Measurements from ENCODE around the gene PDE4B.
"Not testable (repeated sequence)": the region's sequence is repeated elsewhere in the genome, so short reads cannot be mapped to it uniquely, and the experiment has no call there.

The PDE4B gene

DNA sequence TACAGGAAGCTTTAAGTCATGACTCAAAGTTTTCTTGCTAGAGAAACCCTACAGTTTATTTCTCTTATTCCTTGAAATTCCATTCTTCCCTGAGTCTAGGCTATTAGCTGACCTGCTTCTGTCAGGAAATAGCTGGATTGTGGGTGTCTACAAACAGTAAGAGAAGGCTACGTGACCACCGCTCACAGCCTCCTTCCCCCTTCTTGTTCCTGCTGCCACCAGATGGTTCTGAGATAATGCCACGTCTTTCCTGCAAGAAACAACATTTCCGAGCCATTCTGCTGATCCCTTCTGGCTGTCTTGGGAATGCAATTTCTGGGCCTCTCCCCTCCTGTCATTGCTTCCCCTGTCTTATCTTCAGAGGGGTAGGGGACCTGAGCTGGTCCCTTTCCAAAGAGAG lies 612.4 kb downstream of the PDE4B start:
- DNase-seq: no peak

DNA sequence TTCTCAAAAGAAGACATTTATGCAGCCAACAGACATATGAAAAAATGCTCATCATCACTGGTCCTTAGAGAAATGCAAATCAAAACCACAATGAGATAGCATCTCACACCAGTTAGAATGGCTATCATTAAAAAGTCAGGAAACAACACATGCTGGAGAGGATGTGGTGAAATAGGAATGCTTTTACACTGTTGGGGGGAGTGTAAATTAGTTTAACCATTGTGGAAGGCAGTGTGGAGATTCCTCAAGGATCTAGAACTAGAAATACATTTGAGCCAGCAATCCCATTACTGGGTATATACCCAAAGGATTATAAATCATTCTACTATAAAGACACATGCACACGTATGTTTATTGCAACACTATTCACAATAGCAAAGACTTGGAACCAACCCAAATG lies 618.8 kb downstream of the PDE4B start:
- DNase-seq: not testable (repeated sequence)

DNA sequence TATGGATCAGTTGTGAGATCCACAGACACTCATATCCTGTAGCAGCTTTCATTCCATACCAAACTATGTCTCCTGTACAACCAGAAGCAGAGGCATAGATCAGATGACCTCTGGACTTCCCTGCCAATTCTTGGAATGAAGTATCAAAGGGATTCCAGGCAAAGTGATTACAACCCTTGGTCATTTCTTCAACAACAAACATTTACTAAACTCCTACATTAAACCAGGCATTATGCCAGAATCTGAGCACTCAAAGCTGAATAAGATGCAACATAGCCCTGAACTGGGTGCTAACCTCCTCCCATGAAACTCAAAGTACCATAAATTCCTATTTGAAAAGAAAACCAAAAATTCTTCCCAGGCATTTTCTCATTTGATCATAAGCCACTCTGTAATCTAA lies 620.0 kb downstream of the PDE4B start:
- DNase-seq: no peak

DNA sequence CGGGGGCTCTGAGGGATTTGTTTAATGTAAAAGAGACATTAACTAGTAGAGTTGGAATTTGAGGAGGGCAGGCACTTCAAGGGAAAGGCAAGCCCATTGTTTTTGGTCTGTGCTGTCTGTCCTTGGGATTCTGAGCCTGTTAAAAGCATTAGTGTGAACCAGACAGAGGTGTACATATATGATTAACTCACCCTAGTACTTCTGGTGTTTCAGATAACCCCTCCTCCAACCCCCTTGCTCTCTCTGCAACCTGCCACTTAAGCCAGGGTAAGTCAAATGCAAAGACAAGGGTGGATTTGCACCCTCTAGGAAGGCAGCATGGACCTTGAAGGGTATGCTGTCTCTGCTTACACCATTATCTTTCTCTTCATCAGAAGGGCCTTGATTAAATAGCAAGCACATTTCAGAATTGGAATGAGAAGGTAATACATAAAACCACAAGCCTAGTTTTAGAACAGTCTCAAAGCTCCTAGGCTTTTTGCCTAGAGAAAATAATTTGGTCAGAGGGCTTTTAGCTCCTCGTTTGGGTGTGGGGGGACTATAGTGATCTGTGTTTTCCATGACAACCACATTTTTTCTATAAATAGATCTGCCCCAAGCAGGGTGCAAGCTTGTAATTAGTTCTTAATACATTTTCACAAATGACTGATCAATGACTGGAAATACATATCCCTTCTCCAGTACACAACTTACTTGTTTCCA lies 620.6 kb downstream of the PDE4B start:
- no peak for DNase-seq

DNA sequence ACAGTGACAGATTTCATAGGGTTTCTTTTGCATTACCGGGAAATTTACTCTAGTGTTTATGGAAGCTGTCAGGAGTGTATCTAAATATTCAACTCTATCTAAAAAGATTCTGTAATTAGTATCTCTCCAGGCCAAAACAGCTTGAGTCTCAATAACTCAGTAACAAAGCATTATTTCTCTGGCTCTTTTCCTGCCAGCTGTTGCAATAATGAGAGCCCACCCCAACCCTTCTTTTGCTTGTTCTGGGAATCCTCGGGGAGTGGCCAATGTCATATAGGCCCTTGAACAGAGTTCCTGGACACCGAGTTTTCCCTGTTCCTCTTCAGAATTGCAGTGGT lies 621.1 kb downstream of the PDE4B start:
- no peak for DNase-seq

DNA sequence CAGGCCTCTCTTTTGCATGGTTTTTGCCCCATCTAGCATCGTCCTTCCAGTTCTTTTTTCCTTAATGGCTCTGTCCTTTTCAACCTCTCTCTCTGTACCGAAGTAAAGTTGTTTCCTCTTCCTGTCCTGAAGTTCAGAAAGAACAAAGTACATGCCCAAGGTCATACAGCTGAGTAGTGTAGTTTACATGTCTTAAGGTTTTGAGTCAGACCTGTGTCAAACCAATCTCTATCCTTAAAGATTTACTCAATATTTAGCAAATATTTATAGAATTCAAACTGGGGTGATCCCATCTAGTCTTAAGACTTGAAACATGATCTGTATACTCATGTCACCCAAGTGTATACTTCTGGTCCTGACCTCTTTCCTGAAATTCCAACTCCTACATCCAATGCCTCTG lies 622.6 kb downstream of the PDE4B start:
- no peak for DNase-seq

DNA sequence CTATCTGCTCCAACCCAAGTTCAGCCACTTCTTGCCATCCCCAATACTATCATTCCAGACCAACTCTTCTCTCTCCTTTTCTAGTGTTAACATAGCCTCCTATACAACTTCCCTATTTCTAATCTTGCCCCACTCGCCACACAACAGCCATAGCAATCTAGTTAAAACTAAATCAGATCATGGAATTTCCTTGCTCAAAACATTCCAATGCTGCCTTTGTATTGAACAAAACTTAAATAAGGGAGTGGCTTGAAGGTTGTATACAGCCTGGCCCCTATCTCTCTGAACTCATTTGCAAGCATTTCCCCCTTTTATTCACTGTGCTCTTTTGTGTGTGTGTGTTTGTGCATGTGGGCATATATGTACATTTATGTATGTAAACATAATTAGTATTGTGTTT lies 623.2 kb downstream of the PDE4B start:
- no peak for DNase-seq

DNA sequence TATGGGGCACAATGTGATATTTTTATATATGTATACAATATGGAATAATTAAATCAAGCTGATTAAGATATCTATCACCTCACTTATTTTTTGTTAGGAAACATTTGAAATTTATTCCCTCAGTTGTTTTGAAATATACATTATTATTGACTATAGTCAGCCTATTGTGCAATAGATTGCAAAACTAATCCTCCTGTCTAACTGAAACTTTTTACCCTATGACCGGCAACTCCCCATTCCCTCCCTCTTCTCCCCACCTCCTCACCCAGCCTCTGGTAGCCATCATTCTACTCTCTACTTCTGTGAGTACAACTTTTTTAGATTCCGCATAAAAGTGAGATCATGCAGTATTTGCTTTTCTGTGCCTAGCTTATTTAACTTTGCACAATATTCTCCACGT lies 623.6 kb downstream of the PDE4B start:
- DNase-seq: no peak

DNA sequence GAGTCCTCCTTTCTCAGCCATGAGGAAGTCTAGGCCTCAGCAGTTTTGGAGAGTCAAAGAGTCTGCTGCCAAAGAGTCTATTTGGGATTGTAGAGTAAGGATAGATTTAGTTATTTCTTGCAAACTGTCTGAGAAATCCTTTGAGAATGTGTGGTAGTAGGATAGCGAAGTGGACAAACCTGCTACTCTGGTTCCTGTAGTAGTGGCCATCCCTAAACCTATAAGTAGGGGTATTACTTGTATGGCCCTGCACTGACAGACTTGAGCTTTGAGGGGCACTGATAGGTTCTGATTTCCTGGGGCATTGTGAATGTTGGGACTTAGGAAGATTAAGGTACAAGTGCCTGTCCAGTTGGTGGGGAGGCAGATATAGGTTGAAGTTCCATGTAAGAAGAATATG lies 625.3 kb downstream of the PDE4B start:
- no peak for DNase-seq

DNA sequence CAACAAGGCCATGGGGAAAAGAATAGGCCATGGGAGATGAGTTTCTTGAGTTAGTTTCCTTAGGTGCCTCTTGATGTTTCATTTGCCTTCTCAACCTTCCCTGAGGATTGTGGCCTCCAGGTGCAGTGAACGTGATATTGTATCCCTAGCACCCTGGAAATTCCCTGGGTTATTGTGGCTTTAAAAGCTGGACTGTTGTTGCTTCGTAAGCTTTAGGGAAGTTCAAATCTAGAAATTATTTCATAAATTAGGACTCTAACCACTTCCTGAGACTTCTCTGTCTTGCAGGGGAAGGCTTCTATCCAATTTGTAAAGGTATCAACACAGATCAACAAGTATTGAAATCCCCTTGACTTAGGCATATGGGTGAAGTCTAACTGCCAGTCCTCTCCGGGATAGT lies 627.5 kb downstream of the PDE4B start:
- not testable (repeated sequence) for DNase-seq

DNA sequence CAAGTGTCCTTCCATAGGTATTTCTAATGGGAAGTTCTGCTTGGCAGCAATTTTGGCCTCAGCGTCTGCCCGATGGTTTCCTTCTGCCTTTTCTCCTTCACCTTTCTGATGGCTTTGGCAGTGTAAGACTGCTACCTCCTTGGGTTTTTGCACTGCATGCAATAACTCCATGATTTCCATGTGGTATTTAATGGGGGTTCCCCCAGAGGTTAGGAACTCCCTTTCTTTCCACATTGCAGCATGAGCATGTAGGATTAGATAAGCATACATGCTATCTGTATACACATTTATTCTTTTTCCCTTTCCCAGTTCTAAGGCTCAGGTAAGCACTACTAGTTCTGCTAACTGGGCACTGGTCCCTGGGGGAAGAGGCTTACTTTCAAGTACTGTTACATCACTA lies 628.2 kb downstream of the PDE4B start:
- DNase-seq: not testable (repeated sequence)

DNA sequence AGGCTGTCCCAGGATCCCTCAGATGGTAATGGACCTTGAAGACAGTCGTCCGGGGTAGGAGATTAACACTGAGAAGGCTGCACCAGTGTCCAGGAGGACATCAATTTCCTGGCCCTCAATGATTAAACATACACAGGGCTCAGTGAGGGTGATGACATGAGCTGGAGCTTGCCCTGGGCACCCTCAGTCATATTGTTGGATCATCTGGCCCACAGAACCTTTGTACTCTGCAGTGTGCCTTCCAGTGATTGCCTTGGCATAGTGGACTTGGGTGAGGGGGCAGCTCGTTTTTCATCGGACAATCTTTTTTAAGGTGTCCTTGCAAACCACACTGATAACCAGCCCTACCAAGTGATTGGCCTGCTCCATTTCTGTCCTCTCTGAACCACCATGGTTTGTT lies 630.1 kb downstream of the PDE4B start:
- no peak for DNase-seq
